Activated T-helper 9 cell treated with anti-CD3 and anti-CD28 coated beads, Interleukin-2, amount 50 U/mL, for 16 hours (primary cell): ENCODE results near the gene IGFL4.
A peak's percentile ranks its signal among the peaks of the same experiment; 100 is the strongest.

ENCODE experiments used
- DNase-seq: peaks from one replicate; pipeline ENCODE4 v3.0.0-alpha.2; 2020; ENCODE audit warnings: low read depth

Gene IGFL4

GRCh38 chr19:46020819-46021125, 20.0 kb downstream of the IGFL4 start:
- DNase-seq: no peak

GRCh38 chr19:46019270-46019669, 21.5 kb downstream of the IGFL4 start:
- DNase-seq: no peak

GRCh38 chr19:46018729-46019251, 22.0 kb downstream of the IGFL4 start:
- no peak for DNase-seq

GRCh38 chr19:46017874-46018675, 22.7 kb downstream of the IGFL4 start:
- no peak for DNase-seq

GRCh38 chr19:46017095-46017429, 23.7 kb downstream of the IGFL4 start:
- no peak for DNase-seq

GRCh38 chr19:46016426-46017094, 24.2 kb downstream of the IGFL4 start:
- peak; percentile 78 for DNase-seq

GRCh38 chr19:46015687-46016425, 24.9 kb downstream of the IGFL4 start:
- DNase-seq: no peak

- peak; percentile 57 for DNase-seq
Measured at GRCh38 chr19:46014941-46015686, 25.7 kb downstream of the IGFL4 start.

- no peak for DNase-seq
Measured at GRCh38 chr19:46014534-46014933, 26.3 kb downstream of the IGFL4 start.

- DNase-seq: peak; percentile 60
Measured at GRCh38 chr19:46009530-46010510, 31.0 kb downstream of the IGFL4 start.

GRCh38 chr19:46006411-46006810, 34.4 kb downstream of the IGFL4 start:
- DNase-seq: no peak

GRCh38 chr19:46002678-46003275, 38.0 kb downstream of the IGFL4 start:
- no peak for DNase-seq

- DNase-seq: peak; percentile 55
Measured at GRCh38 chr19:46000491-46001246, 40.1 kb downstream of the IGFL4 start.

GRCh38 chr19:45999653-46000121, 41.1 kb downstream of the IGFL4 start:
- DNase-seq: no peak

GRCh38 chr19:45998834-45999233, 42.0 kb downstream of the IGFL4 start:
- DNase-seq: no peak

GRCh38 chr19:45996933-45997332, 43.9 kb downstream of the IGFL4 start:
- no peak for DNase-seq

- no peak for DNase-seq
Measured at GRCh38 chr19:45995715-45996385, 45.0 kb downstream of the IGFL4 start.

GRCh38 chr19:45994998-45995714, 45.6 kb downstream of the IGFL4 start, which contains the start of gene CCDC61:
Gene CCDC61, plus strand, starts transcription at chr19:45995467. Its CDS starts 7,552 bp downstream, at chr19:46003019.
- peak; percentile 90 for DNase-seq
